B cell (primary cell): ENCODE results near the gene LYPD8. TPM values are rescaled to one million over a fixed set of nuclear protein-coding genes. Genes with fewer than 3 reads are reported as not detected.

Experiments
- ATAC-seq: fragments of 200-7000 bp; cut with Tn5 transposase; one replicate; pipeline ENCODE4 v1.10.0; 2021; ENCODE audit warnings: low read depth, mild to moderate bottlenecking, moderate number of reproducible peaks, moderate library complexity
- CTCF ChIA-PET: fragments of 350-600 bp; sonication (Branson Sonifier 250); formaldehyde crosslinking; loops from one replicate; lab custom pipeline; 2021; ENCODE audit warnings: antibody characterized with exemption, inconsistent platforms; lab: Charles Lee
- POLR2A ChIA-PET: fragments of 350-600 bp; sonication (Branson Sonifier 250); formaldehyde crosslinking; loops from one replicate; lab custom pipeline; 2021; ENCODE audit warnings: antibody characterized with exemption; lab: Charles Lee
- DNase-seq: peaks from one replicate; pipeline ENCODE4 v3.0.0; 2013
- H2AFZ ChIP-seq: 2 replicates; pipeline ENCODE4 v1.6.1; 2012; ENCODE audit warnings: mild to moderate bottlenecking, low read depth, low read length; ENCODE audit not compliant: insufficient read depth, poor library complexity, severe bottlenecking
- H3K27ac ChIP-seq, 2 donors: 1 replicate in 1 of 2; 2 replicates in 1 of 2; pipeline ENCODE4 v1.5.1; 2012 to 2013; ENCODE audit warnings: low read length in 2 of 2, mild to moderate bottlenecking in 2 of 2, moderate library complexity in 1 of 2
- H3K27me3 ChIP-seq, 4 experiments: fragments of 200-600 bp in 1 of 4; sonication (generic) in 1 of 4; replicated peaks in 1 of 4; 1 replicate in 2 of 4; 2 replicates in 2 of 4; pipeline versions ENCODE4 v1.6.1 to v1.7.0; 2013 to 2016; ENCODE audit warnings: low read length in 3 of 4, mild to moderate bottlenecking in 2 of 4, mixed read lengths in 1 of 4, moderate library complexity in 1 of 4; ENCODE audit not compliant: insufficient read depth in 4 of 4, control insufficient read depth in 3 of 4; ENCODE audit errors: control extremely low read depth in 1 of 4
- H3K36me3 ChIP-seq, 2 experiments: replicated peaks in 1 of 2; 1 replicate in 1 of 2; 2 replicates in 1 of 2; pipeline versions ENCODE4 v1.6.1 to v1.7.1; 2013; ENCODE audit warnings: low read length in 1 of 2; ENCODE audit not compliant: insufficient read depth in 2 of 2, control insufficient read depth in 1 of 2; ENCODE audit errors: control extremely low read depth in 1 of 2, extremely low read depth in 1 of 2
- H3K4me1 ChIP-seq, 2 donors: fragments of 200-600 bp in 1 of 2; sonication (generic) in 1 of 2; 1 replicate in 1 of 2; 2 replicates in 1 of 2; pipeline versions ENCODE4 v1.5.1 to v1.6.1; 2013 to 2017; ENCODE audit warnings: low read length in 2 of 2; ENCODE audit not compliant: control insufficient read depth in 2 of 2, insufficient read depth in 2 of 2
- H3K4me2 ChIP-seq: replicated peaks from 2 replicates; pipeline ENCODE3; 2012; ENCODE audit warnings: mild to moderate bottlenecking, low read depth, low read length; ENCODE audit not compliant: poor library complexity, severe bottlenecking
- H3K4me3 ChIP-seq, 5 experiments: fragments of 200-600 bp in 1 of 5; sonication (generic) in 1 of 5; 1 replicate in 3 of 5; 2 replicates in 2 of 5; pipeline versions ENCODE4 v1.5.1 to v1.7.0; 2011 to 2016; ENCODE audit warnings: low read length in 4 of 5, mild to moderate bottlenecking in 4 of 5, low read depth in 2 of 5, control low read depth in 1 of 5, moderate library complexity in 1 of 5; ENCODE audit not compliant: insufficient read depth in 1 of 5; ENCODE audit errors: control extremely low read depth in 1 of 5, extremely low read depth in 1 of 5
- H3K79me2 ChIP-seq: fragments of 200-600 bp; sonication (generic); one replicate; pipeline ENCODE4 v1.6.0; 2016; ENCODE audit warnings: low read length; ENCODE audit not compliant: control insufficient read depth, insufficient read depth
- H3K9ac ChIP-seq: fragments of 200-600 bp; sonication (generic); 2 replicates; pipeline ENCODE4 v1.6.1; 2017; ENCODE audit warnings: mild to moderate bottlenecking, low read length, moderate library complexity
- H3K9me3 ChIP-seq, 3 donors: one replicate each; pipeline versions ENCODE4 v1.6.1 to v1.7.1; 2013; ENCODE audit warnings: low read length in 2 of 3; ENCODE audit not compliant: control insufficient read depth in 2 of 3, insufficient read depth in 1 of 3; ENCODE audit errors: control extremely low read depth in 1 of 3
- H4K20me1 ChIP-seq: 2 replicates; pipeline ENCODE4 v1.6.0; 2012; ENCODE audit warnings: mild to moderate bottlenecking, low read length; ENCODE audit not compliant: insufficient read depth, control insufficient read depth, poor library complexity, severe bottlenecking
- H3K27ac Mint-ChIP-seq: one replicate; pipeline ENCODE4 v1.8.0; 2021; ENCODE audit warnings: mixed read lengths
- H3K27me3 Mint-ChIP-seq: one replicate; pipeline ENCODE4 v1.8.0; 2021; ENCODE audit warnings: mixed read lengths
- H3K4me1 Mint-ChIP-seq: one replicate; pipeline ENCODE4 v1.8.0; 2021; ENCODE audit warnings: mixed read lengths
- H3K4me3 Mint-ChIP-seq: one replicate; pipeline ENCODE4 v1.8.0; 2021; ENCODE audit warnings: mixed read lengths
- H3K9me3 Mint-ChIP-seq: one replicate; pipeline ENCODE4 v1.8.0; 2022; ENCODE audit warnings: mixed read lengths; ENCODE audit not compliant: insufficient read depth
- CTCF ChIP-seq: fragments of 200-600 bp; IDR thresholded peaks from one replicate; pipeline ENCODE4 v1.8.0; 2022; ENCODE audit warnings: antibody characterized with exemption, mild to moderate bottlenecking
- EZH2 ChIP-seq: IDR thresholded peaks from 2 replicates; pipeline ENCODE4 v1.6.1; 2012; ENCODE audit warnings: borderline replicate concordance, low read depth, mild to moderate bottlenecking, moderate library complexity, low read length; ENCODE audit not compliant: insufficient read depth, poor library complexity, severe bottlenecking
- WGBS: methylation state at CpG from one replicate; pipeline ENCODE4 v1.1.5; 2013; ENCODE audit warnings: missing lambda C conversion rate; ENCODE audit not compliant: insufficient coverage; 5-methylcytosine and 5-hydroxymethylcytosine counted together
- intact Hi-C: fragments of 100-400 bp; cut with micrococcal nuclease; formaldehyde crosslinking; loops from one replicate; pipeline ENCODE4 v1.10.0; 2022
- polyA plus RNA-seq: library from polyadenylated mRNA; depleted of rRNA; stranded (reverse); fragments of >200 nt; gene quantifications from 2 replicates; pipeline ENCODE4 v1.2.3, GENCODE V29; 2012
- total RNA-seq, 2 donors: library from RNA; stranded (reverse); fragments of 120-200 nt in 1 of 2; gene quantifications; 1 replicate in 1 of 2; 2 replicates in 1 of 2; pipeline versions ENCODE4 v1.2.3 to v1.2.4, GENCODE V29; 2013 to 2022

The LYPD8 gene
- total and polyA plus RNA-seq, 2 donors (not counting 1 experiment from before 2014, with no cell fraction given) = 0.10 TPM; not detected in 1

GRCh38 chr1:248739572-248740205 lies 15.9 kb downstream of the LYPD8 start:
- H2AFZ ChIP-seq = no peak overlapping the region
- no peak overlapping the region for H3K4me3 Mint-ChIP-seq

More at GRCh38 chr1:248739572-248740205, 15.9 kb downstream of the LYPD8 start:
- Histone ChIP-seq H3K79me2 (no peaks in the 10 kb centered on the region), H3K4me3 (peak overlapping the region in 1 of 5 experiments; percentile 60), H3K36me3 (no peaks in the 10 kb centered on the region), H3K9me3 (peaks cover 0 to 13% (median 0%) of the 10 kb centered on the region in 3 donors), H3K9ac (no peak overlapping the region), H3K27me3 (no peaks in the 10 kb centered on the region), H3K4me1 (no peaks in the 10 kb centered on the region), H4K20me1 (no peaks in the 10 kb centered on the region), H3K27ac (no peak overlapping the region), H3K4me2 (no peak overlapping the region)
- ChIA-PET POLR2A (no interaction called here), CTCF (interaction anchor here (1.0 kb wide), 1 partner anchor 117 kb away, joined by 3 read pairs; no protein-coding TSS in a partner anchor)
- H3K4me1 Mint-ChIP-seq = peaks cover 6% of the 10 kb centered on the region
- ATAC-seq (no peak), DNase-seq (no peak)
- 80% methylated on average over 16 of the region's 16 CpGs for WGBS
- H3K9me3 Mint-ChIP-seq = no peaks in the 10 kb centered on the region
- TF ChIP-seq EZH2 (no peak), CTCF (no peak)
- no peak overlapping the region for H3K27ac Mint-ChIP-seq
- intact Hi-C loops = no loop called here
- peaks cover 7% of the 10 kb centered on the region for H3K27me3 Mint-ChIP-seq
